WTC11 (cell line): ENCODE results near the gene SYTL4. TPM values are rescaled to one million over a fixed set of nuclear protein-coding genes. Genes with fewer than 3 reads are reported as not detected.
"Not testable (repeated sequence)": the region's sequence is repeated elsewhere in the genome, so short reads cannot be mapped to it uniquely, and the experiment has no call there.

Source experiments
- ATAC-seq: fragments of 200-7000 bp; cut with Tn5 transposase; 2 replicates; pipeline ENCODE4 v1.10.0; 2021; ENCODE audit warnings: mild to moderate bottlenecking, moderate library complexity
- Bru-seq: library from RNA; stranded (reverse); fragments of 400-500 nt; gene quantifications from one replicate; lab custom pipeline; 2021; lab: Mats Ljungman, UMichigan
- CTCF ChIA-PET: fragments of 300-600 bp; sonication (Branson Sonifier 250); formaldehyde crosslinking; loops from one replicate; lab custom pipeline; 2021; ENCODE audit warnings: antibody characterized with exemption; lab: Charles Lee
- POLR2A ChIA-PET: fragments of 350-600 bp; sonication (Branson Sonifier 250); formaldehyde crosslinking; loops from one replicate; lab custom pipeline; 2021; ENCODE audit warnings: antibody characterized with exemption; lab: Charles Lee
- DNase-seq: peaks from one replicate; pipeline ENCODE4 v3.0.0; 2021; ENCODE audit warnings: low spot score
- H3K27ac Mint-ChIP-seq: 2 replicates; pipeline ENCODE4 v1.8.0; 2021; ENCODE audit warnings: mixed read lengths
- H3K27me3 Mint-ChIP-seq: 2 replicates; pipeline ENCODE4 v1.8.0; 2021; ENCODE audit warnings: low read depth, mild to moderate bottlenecking, moderate library complexity, mixed read lengths
- H3K36me3 Mint-ChIP-seq: 2 replicates; pipeline ENCODE4 v1.8.0; 2021; ENCODE audit warnings: mixed read lengths
- H3K4me1 Mint-ChIP-seq: 2 replicates; pipeline ENCODE4 v1.8.0; 2022; ENCODE audit warnings: mixed read lengths
- H3K4me3 Mint-ChIP-seq: 2 replicates; pipeline ENCODE4 v1.8.0; 2021; ENCODE audit warnings: mild to moderate bottlenecking, moderate library complexity, mixed read lengths
- H3K9me3 Mint-ChIP-seq: 2 replicates; pipeline ENCODE4 v1.8.0; 2021; ENCODE audit warnings: mixed read lengths
- ARID4B ChIP-seq: sonication (generic); formaldehyde crosslinking; IDR thresholded peaks from 2 replicates; pipeline ENCODE4 v1.8.0; 2023; ENCODE audit warnings: missing genetic modification reagents, mild to moderate bottlenecking, borderline replicate concordance
- ATF6 ChIP-seq: sonication (generic); formaldehyde crosslinking; IDR thresholded peaks from 2 replicates; pipeline ENCODE4 v1.8.1; 2023; ENCODE audit warnings: mild to moderate bottlenecking, missing genetic modification reagents
- GTF2I ChIP-seq: fragments of 250-450 bp; sonication (Bioruptor Pico); conservative IDR thresholded peaks from 2 replicates; pipeline ENCODE4 v1.4.0; 2021; ENCODE audit warnings: mild to moderate bottlenecking
- JAZF1 ChIP-seq: fragments of 250-450 bp; sonication (Bioruptor Pico); IDR thresholded peaks from 2 replicates; pipeline ENCODE4 v1.9.0; 2021; ENCODE audit warnings: moderate library complexity, mild to moderate bottlenecking, inconsistent platforms
- NR2C2 ChIP-seq: sonication (generic); formaldehyde crosslinking; IDR thresholded peaks from 2 replicates; pipeline ENCODE4 v1.8.0; 2022; ENCODE audit warnings: mild to moderate bottlenecking, missing genetic modification reagents
- TEAD1 ChIP-seq: sonication (generic); formaldehyde crosslinking; IDR thresholded peaks from 2 replicates; pipeline ENCODE4 v1.8.0; 2022; ENCODE audit warnings: mild to moderate bottlenecking, missing genetic modification reagents
- ZNF416 ChIP-seq: fragments of 250-450 bp; sonication (Bioruptor Pico); IDR thresholded peaks from 2 replicates; pipeline ENCODE4 v1.9.0; 2021; ENCODE audit warnings: mild to moderate bottlenecking, inconsistent platforms
- ZNF423 ChIP-seq: fragments of 250-450 bp; sonication (Bioruptor Pico); IDR thresholded peaks from 2 replicates; pipeline ENCODE4 v2.1.2; 2022; ENCODE audit warnings: mild to moderate bottlenecking, moderate library complexity
- long read RNA-seq, 3 experiments: library from RNA in 1 of 3; library from capped mRNA in 1 of 3; library from polyadenylated mRNA in 1 of 3; unstranded in 2 of 3; stranded (forward) in 1 of 3; transcript quantifications; one replicate each; pipeline ENCODE4 v2.0.0, GENCODE V29; 2021
- total RNA-seq: library from RNA; stranded (reverse); gene quantifications from 3 replicates; pipeline ENCODE4 v1.2.3, GENCODE V29; 2021
- TF ChIP-seq, protein P1 (sequence below): sonication (generic); formaldehyde crosslinking; IDR thresholded peaks from 2 replicates; pipeline ENCODE4 v1.8.1; 2022; ENCODE audit warnings: mild to moderate bottlenecking, moderate library complexity, missing genetic modification reagents
- TF ChIP-seq, protein P2 (sequence below): sonication (generic); formaldehyde crosslinking; IDR thresholded peaks from 2 replicates; pipeline ENCODE4 v1.8.0; 2022; ENCODE audit warnings: missing genetic modification reagents
- TF ChIP-seq, protein P3 (sequence below): sonication (generic); formaldehyde crosslinking; IDR thresholded peaks from 2 replicates; pipeline ENCODE4 v1.8.1; 2023; ENCODE audit warnings: mild to moderate bottlenecking, moderate library complexity, missing genetic modification reagents
- TF ChIP-seq, protein P4 (sequence below): fragments of 200-600 bp; IDR thresholded peaks from 2 replicates; pipeline ENCODE4 v1.8.0; 2022; ENCODE audit warnings: antibody characterized with exemption

Gene SYTL4
- total RNA-seq (0.16 to 0.31 TPM (median 0.27 TPM) in 3 replicates), Bru-seq, nascent RNA (percentile 9 among the genes with signal in this experiment)
- long read RNA-seq, experiment 1: 0 reads
- long read RNA-seq, experiment 2: 0 reads
- long read RNA-seq, experiment 3: 0 reads

- TF ChIP-seq, protein P1, sequence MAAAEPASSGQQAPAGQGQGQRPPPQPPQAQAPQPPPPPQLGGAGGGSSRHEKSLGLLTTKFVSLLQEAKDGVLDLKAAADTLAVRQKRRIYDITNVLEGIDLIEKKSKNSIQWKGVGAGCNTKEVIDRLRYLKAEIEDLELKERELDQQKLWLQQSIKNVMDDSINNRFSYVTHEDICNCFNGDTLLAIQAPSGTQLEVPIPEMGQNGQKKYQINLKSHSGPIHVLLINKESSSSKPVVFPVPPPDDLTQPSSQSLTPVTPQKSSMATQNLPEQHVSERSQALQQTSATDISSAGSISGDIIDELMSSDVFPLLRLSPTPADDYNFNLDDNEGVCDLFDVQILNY (CRISPR knock-in tag): 0 out of 2 replicates have a peak, but pooled peaks have one; percentile 42
- TF ChIP-seq ZNF416 (CRISPR knock-in tag) (no peak), GTF2I (CRISPR knock-in tag) (no peak), ATF6 (CRISPR knock-in tag) (no peak), ZNF423 (CRISPR knock-in tag) (peak; percentile 46; the same call in 1 of the 2 replicates), NR2C2 (CRISPR knock-in tag) (no peak)
- TF ChIP-seq, protein P2, sequence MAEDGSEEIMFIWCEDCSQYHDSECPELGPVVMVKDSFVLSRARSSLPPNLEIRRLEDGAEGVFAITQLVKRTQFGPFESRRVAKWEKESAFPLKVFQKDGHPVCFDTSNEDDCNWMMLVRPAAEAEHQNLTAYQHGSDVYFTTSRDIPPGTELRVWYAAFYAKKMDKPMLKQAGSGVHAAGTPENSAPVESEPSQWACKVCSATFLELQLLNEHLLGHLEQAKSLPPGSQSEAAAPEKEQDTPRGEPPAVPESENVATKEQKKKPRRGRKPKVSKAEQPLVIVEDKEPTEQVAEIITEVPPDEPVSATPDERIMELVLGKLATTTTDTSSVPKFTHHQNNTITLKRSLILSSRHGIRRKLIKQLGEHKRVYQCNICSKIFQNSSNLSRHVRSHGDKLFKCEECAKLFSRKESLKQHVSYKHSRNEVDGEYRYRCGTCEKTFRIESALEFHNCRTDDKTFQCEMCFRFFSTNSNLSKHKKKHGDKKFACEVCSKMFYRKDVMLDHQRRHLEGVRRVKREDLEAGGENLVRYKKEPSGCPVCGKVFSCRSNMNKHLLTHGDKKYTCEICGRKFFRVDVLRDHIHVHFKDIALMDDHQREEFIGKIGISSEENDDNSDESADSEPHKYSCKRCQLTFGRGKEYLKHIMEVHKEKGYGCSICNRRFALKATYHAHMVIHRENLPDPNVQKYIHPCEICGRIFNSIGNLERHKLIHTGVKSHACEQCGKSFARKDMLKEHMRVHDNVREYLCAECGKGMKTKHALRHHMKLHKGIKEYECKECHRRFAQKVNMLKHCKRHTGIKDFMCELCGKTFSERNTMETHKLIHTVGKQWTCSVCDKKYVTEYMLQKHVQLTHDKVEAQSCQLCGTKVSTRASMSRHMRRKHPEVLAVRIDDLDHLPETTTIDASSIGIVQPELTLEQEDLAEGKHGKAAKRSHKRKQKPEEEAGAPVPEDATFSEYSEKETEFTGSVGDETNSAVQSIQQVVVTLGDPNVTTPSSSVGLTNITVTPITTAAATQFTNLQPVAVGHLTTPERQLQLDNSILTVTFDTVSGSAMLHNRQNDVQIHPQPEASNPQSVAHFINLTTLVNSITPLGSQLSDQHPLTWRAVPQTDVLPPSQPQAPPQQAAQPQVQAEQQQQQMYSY (CRISPR knock-in tag): peak; percentile 41; the same call in 1 of the 2 replicates
- TF ChIP-seq, protein P3, sequence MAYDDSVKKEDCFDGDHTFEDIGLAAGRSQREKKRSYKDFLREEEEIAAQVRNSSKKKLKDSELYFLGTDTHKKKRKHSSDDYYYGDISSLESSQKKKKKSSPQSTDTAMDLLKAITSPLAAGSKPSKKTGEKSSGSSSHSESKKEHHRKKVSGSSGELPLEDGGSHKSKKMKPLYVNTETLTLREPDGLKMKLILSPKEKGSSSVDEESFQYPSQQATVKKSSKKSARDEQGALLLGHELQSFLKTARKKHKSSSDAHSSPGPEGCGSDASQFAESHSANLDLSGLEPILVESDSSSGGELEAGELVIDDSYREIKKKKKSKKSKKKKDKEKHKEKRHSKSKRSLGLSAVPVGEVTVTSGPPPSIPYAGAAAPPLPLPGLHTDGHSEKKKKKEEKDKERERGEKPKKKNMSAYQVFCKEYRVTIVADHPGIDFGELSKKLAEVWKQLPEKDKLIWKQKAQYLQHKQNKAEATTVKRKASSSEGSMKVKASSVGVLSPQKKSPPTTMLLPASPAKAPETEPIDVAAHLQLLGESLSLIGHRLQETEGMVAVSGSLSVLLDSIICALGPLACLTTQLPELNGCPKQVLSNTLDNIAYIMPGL: peak; percentile 45; the same call in 1 of the 2 replicates
- Mint-ChIP-seq H3K36me3 (no peaks in the 10 kb centered on the region), H3K9me3 (no peaks in the 10 kb centered on the region), H3K4me3 (peak within 1 kb of the TSS; percentile 73), H3K4me1 (no peaks in the 10 kb centered on the region), H3K27ac (no peak within 1 kb of the TSS), H3K27me3 (peaks cover 75% of the 10 kb centered on the region)
- ChIA-PET POLR2A (no interaction called here), CTCF (interaction anchor here (0.7 to 2.4 kb wide), 5 partner anchors 10 to 61 kb away, joined by 3 to 23 read pairs (median 4); no protein-coding TSS in a partner anchor)
- peak; percentile 87 for ATAC-seq
- peak; percentile 47 for DNase-seq
Observed at GRCh38 chrX:100731441-100732281, at the start of gene SYTL4. SYTL4 (minus strand) TSS chrX:100732121; CDS start chrX:100702037, 30,084 bp downstream.

DNA sequence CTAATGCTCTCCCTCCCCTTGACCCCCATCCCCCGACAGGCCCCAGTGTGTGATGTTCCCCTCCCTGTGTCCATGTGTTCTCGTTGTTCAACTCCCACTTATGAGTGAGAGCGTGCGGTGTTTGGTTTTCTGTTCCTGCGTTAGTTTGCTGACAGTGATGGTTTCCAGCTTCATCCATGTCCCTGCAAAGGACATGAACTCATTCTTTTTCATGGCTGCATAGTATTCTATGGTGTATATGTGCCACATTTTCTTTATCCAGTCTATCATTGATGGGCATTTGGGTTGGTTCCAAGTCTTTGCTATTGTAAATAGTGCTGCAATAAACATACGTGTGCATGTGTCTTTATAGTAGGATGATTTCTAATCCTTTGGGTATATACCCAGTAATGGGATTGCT, 37.5 kb upstream of the SYTL4 start:
- ATAC-seq, POLR2A ChIA-PET, H3K4me3 Mint-ChIP-seq: not testable (repeated sequence)

GRCh38 chrX:100768679-100769338, 36.9 kb upstream of the SYTL4 start:
- POLR2A ChIA-PET: no interaction called here
- Mint-ChIP-seq H3K27me3 (peaks cover 5% of the 10 kb centered on the region), H3K4me1 (peaks cover 2% of the 10 kb centered on the region; the same call in 1 of the 2 replicates), H3K4me3 (no peak overlapping the region), H3K27ac (no peak overlapping the region), H3K36me3 (no peaks in the 10 kb centered on the region), H3K9me3 (peaks cover 3% of the 10 kb centered on the region; the same call in 1 of the 2 replicates)
- ATAC-seq (peak; percentile 59), DNase-seq (peak; percentile 84)
- TF ChIP-seq, protein P4, sequence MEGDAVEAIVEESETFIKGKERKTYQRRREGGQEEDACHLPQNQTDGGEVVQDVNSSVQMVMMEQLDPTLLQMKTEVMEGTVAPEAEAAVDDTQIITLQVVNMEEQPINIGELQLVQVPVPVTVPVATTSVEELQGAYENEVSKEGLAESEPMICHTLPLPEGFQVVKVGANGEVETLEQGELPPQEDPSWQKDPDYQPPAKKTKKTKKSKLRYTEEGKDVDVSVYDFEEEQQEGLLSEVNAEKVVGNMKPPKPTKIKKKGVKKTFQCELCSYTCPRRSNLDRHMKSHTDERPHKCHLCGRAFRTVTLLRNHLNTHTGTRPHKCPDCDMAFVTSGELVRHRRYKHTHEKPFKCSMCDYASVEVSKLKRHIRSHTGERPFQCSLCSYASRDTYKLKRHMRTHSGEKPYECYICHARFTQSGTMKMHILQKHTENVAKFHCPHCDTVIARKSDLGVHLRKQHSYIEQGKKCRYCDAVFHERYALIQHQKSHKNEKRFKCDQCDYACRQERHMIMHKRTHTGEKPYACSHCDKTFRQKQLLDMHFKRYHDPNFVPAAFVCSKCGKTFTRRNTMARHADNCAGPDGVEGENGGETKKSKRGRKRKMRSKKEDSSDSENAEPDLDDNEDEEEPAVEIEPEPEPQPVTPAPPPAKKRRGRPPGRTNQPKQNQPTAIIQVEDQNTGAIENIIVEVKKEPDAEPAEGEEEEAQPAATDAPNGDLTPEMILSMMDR: peak; percentile 98
- TF ChIP-seq ARID4B (CRISPR knock-in tag) (no peak), JAZF1 (CRISPR knock-in tag) (no peak), TEAD1 (CRISPR knock-in tag) (no peak)
- CTCF ChIA-PET: interaction anchor here (0.5 to 4.3 kb wide), 49 partner anchors 9 to 1840 kb away, joined by 3 to 167 read pairs (median 5); partner anchors contain the start of genes CSTF2, PCDH19, SYTL4 and TIMM8A

More for the DNA sequence above, 37.5 kb upstream of the SYTL4 start:
- H3K4me1 Mint-ChIP-seq, H3K36me3 Mint-ChIP-seq, H3K27ac Mint-ChIP-seq, H3K9me3 Mint-ChIP-seq, DNase-seq, H3K27me3 Mint-ChIP-seq: not testable (repeated sequence)
- CTCF ChIA-PET: interaction anchor here (0.5 to 4.3 kb wide), 32 partner anchors 12 to 1841 kb away, joined by 3 to 167 read pairs (median 6); partner anchors contain the start of genes CSTF2, PCDH19, SYTL4 and TIMM8A
